GM21390 (cell line): ENCODE measurements around the gene SUGP2.
A peak's percentile ranks its signal among the peaks of the same experiment; 100 is the strongest.

Experiments used
- ATAC-seq: cut with Tn5 transposase; IDR thresholded peaks from one replicate; pipeline ENCODE4 v1.9.1; 2021; ENCODE audit not compliant: unreplicated experiment

SUGP2 gene

DNA sequence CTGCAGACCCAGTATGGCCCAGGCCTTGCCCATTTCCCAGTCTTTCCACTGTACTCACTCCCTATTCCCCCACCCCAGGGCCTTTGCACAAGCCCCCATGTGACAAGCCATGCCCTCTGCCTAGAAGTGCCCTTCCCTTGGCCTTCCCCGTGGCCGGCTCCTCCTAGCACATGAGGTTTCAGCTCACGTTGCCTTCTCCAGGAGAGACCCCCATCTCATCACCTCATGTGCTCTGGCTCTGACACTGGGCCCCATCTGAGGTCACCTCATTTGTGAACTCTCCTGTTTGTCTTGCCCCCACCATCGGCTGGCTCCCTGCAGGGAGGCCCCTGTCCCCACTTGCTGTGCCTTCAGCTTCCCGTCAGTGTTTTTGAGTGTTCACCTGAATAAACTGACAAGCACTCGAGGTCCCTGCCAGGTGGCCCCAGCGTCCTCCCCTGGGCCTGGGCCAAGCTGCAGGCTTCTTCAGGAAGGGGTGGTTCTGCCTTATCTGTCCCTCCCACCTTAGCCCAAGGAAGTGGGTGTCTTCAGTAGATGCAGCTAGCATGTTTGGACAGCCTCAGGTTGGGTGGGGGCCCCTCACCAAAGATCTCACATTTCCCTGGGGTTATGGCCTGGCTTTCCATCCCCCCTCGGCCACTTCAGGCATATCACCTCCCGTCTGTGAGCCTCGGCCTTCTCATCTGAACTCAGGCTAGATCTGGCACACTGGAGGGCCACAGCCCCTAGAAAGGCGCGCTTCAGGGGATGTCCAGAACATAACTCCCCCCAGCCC lies 26.7 kb upstream of the SUGP2 start:
- ATAC-seq = no peak

DNA sequence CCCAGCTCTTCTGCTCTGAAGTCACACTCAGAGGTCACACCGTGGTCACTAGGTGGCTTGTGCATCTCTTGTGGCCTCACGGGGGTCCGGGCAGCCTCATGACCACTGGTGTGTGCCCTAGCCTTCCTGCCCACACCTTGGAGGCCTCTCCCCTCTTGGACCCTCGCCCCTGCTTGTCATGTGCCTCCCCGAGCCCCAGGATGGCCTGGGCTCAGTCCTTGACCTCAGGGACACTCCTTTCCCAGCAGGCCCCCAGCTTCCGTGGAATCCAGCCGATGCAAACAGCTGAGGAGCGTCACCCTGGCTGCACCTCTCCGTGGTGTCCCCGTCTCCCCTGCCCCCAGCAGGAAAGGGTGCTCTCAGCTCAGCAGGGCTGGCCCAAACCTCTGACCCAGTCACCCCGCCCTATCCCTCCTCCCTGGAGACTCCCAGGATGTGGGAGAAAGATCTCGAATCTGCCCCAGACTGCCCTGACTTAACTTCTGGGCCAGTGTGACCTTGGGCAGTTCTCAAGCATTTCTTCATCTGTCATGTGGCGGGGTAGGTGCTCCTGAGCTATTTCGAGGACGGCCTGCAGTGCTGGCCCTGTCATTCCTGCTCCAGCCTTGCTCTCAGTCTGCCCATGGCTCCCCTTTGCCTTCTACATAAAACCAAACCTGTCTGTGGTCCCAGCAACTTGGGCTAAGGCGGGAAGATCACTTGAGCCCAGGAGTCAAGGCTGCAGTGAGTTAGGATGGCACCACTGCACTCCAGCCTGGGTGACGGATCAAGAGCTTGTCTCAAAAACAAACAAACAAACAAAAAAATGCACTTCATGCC lies 25.9 kb upstream of the SUGP2 start:
- no peak for ATAC-seq

DNA sequence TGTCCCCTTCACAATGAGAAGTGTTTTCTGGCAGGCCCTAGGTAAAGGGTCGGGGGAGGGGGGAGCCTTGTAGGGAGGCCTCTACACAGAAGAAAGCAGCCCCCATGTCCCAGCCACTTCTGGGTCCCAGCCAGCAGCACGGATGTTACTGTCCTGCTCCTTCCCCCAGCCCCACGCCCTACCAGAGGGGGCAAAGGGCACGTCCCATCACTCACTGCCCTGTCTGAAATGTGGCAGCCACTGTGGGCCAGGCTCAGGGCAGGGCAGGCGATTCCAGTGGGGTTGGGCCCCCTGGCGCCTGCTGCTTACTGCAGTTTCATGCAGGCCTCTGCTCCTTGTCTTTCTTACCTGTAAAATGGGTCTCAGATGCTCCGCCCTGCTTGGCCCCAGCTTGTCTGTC lies 24.4 kb upstream of the SUGP2 start:
- no peak for ATAC-seq

DNA sequence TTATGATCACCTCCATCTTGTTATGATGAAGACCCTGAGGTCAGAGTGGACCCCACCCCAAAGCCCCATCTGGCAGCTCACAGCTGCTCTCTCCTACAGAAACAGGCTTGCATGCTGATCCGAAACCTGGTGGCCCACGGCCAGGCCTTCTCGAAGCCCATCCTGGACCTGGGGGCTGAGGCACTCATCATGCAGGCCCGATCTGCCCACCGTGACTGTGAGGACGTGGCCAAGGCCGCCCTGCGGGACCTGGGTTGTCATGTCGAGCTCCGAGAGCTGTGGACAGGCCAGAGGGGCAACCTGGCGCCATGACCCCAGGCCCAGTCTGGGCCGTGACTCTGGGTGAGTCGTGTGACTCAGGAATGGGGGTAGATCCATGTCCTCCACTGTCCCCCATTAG lies 24.0 kb upstream of the SUGP2 start:
- no peak for ATAC-seq

DNA sequence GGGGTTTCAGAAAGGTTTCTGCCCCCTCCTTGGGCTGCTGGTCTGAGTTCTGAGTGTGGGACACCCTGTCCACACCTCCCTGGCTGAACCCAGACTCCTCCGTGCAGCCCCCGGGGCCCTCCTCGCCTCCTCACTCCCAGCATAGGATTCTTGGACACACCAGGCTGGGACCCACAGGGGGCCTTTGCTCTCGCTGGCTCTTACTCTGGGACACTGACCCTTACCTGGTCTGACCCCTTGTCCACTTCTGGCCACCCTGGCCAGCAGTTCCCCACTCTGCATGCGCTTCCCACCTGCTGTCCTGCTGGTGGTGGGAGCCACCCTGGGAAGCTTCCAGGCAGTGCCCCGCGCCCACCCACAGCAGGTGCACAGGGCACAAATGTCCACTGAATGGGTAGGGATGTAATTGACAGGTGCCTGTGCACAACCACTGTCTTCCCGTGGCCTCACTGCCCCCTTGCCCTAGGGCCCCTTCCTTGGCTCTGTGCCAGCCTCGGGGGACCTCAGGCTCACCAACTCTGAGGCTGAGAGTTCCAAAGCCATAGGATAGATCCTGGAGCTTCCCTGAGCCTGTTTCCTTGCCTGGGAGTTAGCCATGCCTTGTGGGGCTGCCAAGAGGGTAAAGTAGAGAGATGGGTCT lies 23.4 kb upstream of the SUGP2 start:
- no peak for ATAC-seq

DNA sequence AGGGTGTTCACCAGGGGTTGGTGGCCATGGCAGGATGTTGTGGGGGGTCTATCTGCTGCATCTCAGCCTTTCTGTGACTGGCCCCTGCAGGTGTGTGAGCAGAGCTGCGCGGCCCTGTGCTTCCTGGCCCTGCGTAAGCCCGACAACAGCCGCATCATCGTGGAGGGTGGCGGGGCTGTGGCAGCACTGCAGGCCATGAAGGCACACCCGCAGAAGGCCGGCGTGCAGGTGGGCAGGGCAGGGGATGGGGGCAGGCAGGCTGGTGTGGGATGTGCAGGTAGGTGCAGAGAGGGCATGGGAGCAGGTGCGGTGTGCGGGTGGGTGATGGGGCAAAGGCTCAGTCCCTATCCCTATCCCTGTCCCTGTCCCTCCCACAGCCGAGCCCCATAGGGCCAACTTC lies 22.4 kb upstream of the SUGP2 start:
- no peak for ATAC-seq

DNA sequence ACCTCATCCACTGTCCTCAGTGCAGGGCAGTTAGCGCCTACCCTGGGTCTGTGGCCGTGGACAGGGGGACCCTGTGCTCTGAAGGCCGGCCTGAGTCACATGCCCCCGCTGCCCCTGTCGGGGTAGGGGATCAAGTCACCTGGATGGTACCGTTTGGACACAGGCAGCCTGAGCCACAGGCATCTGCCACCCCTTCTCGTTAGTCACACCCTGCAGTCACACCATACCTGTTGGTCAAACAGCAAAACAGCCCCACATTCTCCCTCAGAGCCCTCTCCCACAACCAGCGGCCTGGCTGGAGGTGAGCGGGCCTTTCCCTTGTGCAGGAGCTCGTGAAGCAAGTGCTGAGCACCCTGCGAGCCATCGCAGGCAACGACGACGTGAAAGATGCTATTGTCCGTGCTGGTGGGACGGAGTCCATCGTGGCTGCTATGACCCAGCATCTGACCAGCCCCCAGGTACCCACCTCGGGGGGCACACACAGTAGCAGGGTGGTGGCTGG lies 21.7 kb upstream of the SUGP2 start:
- no peak for ATAC-seq

DNA sequence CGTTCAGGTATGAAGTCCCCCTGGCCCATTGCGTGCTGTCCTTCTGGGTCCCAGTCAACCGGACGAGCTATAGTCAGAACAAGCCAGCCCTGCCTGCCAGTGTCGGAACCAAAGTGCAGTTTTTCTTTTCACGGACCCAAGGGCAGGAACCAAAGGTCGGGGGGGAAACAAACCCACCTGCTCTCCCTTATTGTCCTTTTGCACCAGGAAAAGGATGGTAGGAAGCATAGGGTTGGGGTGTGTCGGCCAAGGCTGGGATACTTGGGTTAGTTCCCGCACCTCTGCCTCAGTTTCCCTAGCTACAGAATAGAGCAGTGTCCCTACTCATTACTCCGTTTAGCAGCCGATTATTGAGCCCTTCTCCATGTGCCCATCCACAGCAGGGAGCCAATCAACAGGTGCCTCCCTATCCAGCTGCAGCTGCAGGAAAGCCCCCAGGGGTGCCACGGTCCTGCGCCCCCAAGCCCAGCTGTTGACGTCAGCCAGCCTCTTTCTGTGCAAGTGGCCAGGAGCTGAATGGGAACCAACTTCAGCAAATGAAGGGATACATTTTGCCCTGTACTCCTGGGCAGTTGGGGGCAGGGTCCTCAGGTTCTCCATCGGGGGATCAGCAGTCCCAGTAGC lies 21.1 kb upstream of the SUGP2 start:
- ATAC-seq = no peak

DNA sequence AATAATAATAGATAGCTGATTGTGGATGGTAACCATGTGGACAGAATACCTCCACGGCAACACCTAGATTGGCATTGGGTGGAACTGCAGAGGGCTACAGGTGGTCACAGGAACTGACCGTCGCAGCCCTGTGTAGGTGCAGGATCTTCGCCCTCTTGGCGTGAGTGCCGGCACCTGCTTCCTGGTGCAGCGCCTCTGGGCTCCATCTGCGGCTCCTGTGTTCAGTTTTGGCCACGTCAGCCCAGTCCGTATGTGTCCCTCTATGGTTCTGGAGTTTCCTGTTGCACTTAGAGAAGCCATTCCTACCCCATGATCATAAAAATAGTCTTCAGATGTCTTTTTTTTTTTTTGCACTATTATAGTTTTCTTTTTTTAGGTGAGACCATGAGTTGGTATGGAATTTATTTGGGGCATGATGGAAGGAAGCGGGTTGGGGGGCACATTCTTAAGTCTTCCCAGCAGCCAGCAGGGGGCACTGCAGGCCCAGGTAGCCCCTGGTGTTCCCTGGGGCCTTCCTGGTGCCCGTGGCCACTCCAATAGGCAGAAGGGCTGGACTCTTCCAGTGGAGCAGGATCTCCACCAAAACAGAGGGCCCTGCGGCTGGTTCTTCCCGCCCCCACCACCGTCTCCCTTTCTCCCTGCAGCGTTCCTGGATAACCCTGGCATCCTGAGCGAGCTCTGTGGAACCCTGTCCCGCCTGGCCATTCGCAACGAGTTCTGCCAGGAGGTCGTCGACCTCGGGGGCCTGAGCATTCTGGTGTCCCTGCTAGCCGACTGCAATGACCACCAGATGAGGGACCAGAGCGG lies 20.4 kb upstream of the SUGP2 start:
- ATAC-seq = no peak

DNA sequence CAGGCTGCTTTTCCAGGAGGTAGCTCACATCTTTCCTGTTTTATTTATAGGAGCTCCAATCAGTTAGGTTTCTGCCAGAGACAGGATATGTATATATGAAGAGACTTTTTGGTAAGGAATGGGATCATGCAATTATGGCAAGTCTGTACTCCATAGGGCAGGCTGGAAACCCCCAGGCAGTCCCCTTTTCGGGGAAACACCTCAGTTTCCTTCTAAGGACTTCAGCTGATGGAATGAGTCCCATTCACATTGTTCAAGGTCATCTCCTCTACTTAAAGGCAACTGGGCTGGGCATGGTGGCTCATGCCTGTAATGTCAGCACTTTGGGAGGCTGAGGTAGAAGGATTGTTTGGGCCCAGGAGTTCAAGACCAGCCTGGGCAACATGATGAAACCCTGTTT lies 19.6 kb upstream of the SUGP2 start:
- ATAC-seq = no peak

DNA sequence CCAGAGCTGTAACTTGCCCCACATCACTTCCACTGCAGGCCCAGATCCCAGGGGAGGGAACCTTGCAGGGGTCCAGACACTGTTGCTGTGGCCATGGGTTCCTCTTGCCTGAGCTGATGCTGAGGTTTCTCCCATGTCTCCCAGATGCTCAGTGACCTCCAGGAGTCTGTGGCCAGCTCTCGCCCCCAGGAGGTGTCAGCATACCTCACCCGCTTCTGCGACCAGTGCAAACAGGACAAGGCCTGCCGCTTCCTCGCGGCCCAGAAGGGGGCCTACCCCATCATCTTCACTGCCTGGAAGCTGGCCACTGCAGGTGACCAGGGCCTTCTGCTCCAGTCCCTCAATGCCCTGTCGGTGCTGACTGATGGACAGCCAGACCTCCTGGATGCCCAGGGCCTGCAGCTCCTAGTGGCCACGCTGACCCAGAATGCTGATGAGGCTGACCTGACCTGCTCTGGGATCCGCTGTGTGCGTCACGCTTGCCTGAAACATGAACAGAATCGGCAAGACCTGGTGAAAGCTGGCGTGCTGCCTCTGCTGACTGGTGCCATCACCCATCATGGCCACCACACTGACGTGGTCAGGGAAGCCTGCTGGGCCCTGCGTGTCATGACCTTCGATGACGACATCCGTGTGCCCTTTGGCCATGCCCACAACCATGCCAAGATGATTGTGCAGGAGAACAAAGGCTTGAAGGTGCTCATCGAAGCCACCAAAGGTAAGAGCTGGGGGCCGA lies 18.3 kb upstream of the SUGP2 start:
- no peak for ATAC-seq

DNA sequence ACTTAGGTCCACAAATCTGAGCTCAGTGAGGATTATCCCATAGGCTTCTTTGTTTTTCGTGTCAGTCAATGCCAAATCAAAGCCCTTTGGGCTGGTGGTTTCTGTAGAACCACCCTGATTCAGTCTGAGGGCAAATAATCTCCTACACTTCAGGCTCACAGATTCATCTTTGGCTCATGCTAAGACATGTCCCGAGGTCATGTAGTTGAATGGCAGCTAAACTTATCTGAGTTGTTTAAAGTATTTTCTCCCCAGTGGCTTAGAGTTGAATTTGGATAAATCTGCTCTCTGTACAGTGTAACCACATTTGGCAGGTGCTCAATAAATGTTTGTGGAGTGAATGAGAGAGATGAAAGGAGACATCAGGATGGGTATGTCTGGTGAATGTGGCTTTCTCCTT lies 17.4 kb upstream of the SUGP2 start:
- ATAC-seq = no peak

DNA sequence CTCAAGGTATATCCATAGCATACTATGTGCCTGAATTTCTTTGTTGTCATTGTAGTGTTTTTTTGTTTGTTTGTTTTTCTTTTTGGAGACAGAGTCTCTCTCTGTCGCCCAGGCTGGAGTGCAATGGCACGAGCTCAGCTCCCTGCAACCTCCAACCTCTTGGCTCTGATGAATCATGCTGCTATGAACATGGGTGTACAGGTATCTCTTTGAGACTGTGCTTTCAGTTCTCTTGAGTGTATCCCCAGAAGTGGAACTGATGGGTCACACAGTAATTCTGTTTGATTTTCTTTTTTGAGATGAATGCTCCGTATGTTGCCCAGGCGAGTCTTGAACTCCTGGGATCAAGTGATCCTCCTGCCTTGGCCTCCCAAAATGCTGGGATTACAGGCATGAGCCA lies 16.8 kb upstream of the SUGP2 start:
- ATAC-seq = no peak

DNA sequence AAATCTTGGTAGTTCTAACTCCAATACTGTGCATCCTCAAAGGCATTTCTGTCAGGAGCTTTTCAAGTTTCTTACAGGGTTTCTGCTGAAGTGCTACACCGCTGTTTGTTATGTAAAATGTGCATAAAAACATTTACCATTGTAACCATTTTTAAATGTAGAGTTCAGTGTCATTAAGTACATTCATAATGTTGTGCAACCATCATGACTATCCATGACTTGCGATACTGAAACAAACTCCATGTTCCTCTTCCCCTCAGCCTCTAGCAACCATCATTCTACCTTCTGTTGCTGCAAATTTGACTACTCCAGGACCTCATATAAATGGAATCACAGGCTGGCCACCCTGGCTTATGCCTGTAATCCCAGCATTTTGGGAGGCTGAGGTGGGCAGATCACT lies 16.1 kb upstream of the SUGP2 start:
- ATAC-seq = no peak

DNA sequence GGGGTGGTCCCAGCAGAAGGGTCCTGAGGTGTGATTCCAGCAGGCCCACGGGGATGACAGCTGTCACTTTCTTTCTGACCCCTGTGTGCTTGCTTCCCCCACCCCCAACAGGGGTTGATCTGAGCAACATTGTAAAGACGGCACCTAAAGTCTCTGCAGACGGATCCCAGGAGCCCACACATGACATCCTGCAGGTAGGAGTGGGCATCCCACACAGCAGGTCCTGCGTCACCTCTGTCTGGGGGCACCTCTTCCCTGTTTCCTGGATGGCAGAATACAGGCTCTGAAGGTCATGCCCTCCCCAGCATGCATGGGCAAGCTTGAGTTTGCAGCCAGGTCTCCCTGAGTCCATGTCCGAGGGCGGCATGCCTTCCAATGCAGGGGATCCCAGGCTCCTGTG lies 10.6 kb upstream of the SUGP2 start:
- ATAC-seq = no peak

DNA sequence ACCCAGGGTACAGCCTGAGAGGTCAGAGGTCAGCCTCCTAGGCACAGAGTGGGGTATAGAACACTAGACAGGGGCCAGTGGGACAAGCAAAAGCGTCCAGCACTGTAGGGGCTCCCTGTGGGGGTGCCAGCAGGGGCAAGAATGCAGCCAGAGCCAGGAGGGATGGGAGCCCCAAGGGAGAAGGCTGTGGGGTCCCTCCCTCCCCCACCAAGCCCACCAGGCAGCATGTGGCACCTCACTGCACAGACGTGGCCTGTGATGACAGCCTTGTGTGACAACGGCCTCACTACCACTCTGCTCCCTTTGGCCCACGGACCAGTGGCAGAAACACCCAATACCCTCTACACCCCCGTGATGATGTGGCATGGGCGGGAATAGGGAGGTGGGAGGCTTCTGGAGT lies 10.2 kb upstream of the SUGP2 start:
- no peak for ATAC-seq

DNA sequence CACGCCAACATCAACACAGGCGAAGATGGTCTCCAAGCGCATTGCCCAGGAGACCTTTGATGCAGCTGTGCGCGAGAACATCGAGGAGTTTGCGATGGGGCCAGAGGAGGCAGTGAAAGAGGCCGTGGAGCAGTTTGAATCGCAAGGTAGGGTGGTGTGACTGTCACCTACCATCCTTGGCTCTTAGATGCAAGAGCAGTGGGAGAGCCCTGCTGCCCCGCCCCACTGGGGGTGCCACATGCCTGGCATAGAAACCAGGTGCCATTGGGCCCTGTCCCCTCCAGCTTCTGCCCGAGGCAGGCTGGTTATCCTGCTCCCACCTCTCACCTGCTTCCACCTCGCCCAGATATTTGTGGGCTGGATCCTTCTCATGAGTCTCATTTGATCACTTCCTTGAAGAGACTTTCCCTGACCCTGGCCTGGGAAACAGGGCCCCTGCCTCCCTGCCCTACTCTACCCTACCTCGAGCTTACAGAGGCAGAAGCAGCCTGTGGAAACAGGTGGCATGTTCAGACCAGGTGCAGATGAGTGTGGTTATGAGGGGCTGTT lies 9.5 kb upstream of the SUGP2 start:
- no peak for ATAC-seq

DNA sequence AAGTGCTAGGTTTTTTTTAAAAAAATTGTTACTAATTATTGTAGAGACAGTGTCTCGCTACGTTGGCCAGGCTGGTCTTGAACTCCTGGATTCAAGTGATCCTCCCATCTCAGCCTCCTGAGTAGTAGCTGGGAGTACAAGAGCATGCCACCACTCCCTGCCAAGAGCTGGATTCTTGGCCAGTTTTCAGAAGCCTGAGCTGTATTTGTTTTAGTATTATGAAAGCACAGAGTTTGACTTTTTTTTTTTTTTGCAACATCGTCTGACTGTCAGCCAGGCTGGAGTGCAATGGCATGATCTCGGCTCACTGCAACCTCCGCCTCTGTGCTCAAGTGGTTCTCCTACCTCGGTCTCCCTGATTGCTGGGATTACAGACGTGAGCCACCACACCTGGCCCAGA lies 7.1 kb upstream of the SUGP2 start:
- ATAC-seq = no peak

DNA sequence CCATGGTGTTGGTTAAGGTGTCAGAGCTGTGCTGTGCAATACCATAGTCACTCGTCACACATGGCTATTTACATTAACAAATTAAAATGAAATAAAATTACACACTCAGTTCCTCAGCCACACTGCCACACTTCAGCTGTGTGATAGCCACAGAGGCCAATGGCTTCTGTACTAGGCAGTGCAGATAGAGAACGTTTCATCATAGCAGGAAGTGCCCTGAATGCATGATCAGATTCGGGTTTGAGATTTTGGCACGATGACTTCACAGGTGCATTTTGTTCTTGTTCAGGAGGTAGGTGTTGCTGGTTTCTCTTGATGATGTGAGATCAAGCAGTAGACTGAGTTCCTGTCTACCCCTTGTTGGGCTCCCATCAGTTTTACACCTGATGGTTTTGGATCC lies 6.6 kb upstream of the SUGP2 start:
- no peak for ATAC-seq

DNA sequence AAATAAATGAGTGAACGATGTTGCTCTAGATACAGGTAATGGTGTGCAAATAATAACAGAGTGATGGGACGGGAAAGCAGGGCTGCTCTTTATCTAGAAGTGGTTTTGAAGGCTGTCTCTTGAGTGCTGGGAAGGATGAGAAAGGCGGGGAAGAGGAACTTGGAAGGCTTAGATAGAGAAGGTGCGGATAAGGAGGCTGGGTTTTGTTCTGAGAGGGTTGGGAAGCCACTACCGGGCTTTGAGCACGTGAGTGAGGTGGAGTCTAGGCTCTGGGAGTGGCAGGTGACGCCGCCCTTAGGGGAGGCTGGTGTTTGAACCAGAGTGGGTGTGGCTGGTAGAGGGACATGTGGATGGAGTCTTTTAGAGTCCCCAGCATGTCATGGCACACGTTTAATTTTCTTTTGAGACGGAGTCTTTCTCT lies 897 bp upstream of the SUGP2 start:
- peak; percentile 36 for ATAC-seq
